Endothelial cell (in vitro differentiated cells): ENCODE data around the gene NADK. TPM values are rescaled to one million over a fixed set of nuclear protein-coding genes. Genes with fewer than 3 reads are reported as not detected.

Experiments
- DNase-seq: peaks from one replicate; pipeline ENCODE4 v3.0.0; 2021; ENCODE audit warnings: low spot score
- H3K27ac Mint-ChIP-seq: one replicate; pipeline ENCODE4 v1.8.0; 2021; ENCODE audit warnings: mixed read lengths, inconsistent platforms; ENCODE audit not compliant: unreplicated experiment
- H3K27me3 Mint-ChIP-seq: one replicate; pipeline ENCODE4 v1.8.0; 2021; ENCODE audit warnings: mild to moderate bottlenecking, moderate library complexity, mixed read lengths, inconsistent platforms; ENCODE audit not compliant: unreplicated experiment
- H3K36me3 Mint-ChIP-seq: one replicate; pipeline ENCODE4 v1.8.0; 2021; ENCODE audit warnings: mild to moderate bottlenecking, low read depth, mixed read lengths, inconsistent platforms; ENCODE audit not compliant: unreplicated experiment
- H3K4me1 Mint-ChIP-seq: one replicate; pipeline ENCODE4 v1.8.0; 2021; ENCODE audit warnings: mild to moderate bottlenecking, mixed read lengths, inconsistent platforms; ENCODE audit not compliant: unreplicated experiment
- H3K4me3 Mint-ChIP-seq: one replicate; pipeline ENCODE4 v1.8.0; 2021; ENCODE audit warnings: mild to moderate bottlenecking, mixed read lengths, inconsistent platforms; ENCODE audit not compliant: unreplicated experiment
- H3K9me3 Mint-ChIP-seq: one replicate; pipeline ENCODE4 v1.8.0; 2021; ENCODE audit warnings: mixed read lengths, inconsistent platforms; ENCODE audit not compliant: unreplicated experiment
- total RNA-seq: library from RNA; stranded (reverse); fragmentation: NEBNext Ultra II Directional; extraction: Animal tissue kit (Norgen Biotek cat#: 25700); gene quantifications from one replicate; pipeline ENCODE4 v1.2.1, GENCODE V29; 2021; ENCODE audit not compliant: unreplicated experiment
- TF ChIP-seq, protein P1 (sequence below): fragments of 200-600 bp; sonication (generic); IDR thresholded peaks from one replicate; pipeline ENCODE4 v1.5.0; 2021; ENCODE audit warnings: antibody characterized with exemption; ENCODE audit not compliant: unreplicated experiment

Gene NADK
- total RNA-seq, 1 donor from 2014 or later, result 85.4 TPM

DNA sequence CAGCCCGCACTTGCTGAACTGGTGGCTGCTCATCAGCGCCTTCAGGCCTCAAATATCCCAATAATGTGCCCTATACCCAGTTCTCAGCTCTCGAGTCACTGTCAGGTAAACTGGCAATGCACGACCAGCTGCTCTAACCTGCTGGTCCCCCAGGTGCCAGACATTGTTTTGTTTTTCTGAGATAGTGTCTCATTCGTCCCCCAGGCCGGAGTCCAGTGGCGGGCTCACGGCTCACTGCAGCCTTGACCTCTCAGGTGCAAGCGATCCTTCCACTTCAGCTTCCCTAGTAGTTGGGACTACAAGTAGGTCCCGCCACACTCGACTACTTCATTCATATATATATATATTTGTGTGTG lies 1.0 kb upstream of the NADK start:
- H3K36me3 Mint-ChIP-seq, result no peaks in the 10 kb centered on the region
- no peaks in the 10 kb centered on the region for H3K9me3 Mint-ChIP-seq
- H3K4me1 Mint-ChIP-seq, result peaks cover 35% of the 10 kb centered on the region
- peak overlapping the region; percentile 92 for H3K4me3 Mint-ChIP-seq
- DNase-seq, result no peak
- TF ChIP-seq, protein P1, sequence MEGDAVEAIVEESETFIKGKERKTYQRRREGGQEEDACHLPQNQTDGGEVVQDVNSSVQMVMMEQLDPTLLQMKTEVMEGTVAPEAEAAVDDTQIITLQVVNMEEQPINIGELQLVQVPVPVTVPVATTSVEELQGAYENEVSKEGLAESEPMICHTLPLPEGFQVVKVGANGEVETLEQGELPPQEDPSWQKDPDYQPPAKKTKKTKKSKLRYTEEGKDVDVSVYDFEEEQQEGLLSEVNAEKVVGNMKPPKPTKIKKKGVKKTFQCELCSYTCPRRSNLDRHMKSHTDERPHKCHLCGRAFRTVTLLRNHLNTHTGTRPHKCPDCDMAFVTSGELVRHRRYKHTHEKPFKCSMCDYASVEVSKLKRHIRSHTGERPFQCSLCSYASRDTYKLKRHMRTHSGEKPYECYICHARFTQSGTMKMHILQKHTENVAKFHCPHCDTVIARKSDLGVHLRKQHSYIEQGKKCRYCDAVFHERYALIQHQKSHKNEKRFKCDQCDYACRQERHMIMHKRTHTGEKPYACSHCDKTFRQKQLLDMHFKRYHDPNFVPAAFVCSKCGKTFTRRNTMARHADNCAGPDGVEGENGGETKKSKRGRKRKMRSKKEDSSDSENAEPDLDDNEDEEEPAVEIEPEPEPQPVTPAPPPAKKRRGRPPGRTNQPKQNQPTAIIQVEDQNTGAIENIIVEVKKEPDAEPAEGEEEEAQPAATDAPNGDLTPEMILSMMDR, result no peak
- H3K27ac Mint-ChIP-seq, result peak overlapping the region; percentile 83
- peaks cover 18% of the 10 kb centered on the region for H3K27me3 Mint-ChIP-seq

DNA sequence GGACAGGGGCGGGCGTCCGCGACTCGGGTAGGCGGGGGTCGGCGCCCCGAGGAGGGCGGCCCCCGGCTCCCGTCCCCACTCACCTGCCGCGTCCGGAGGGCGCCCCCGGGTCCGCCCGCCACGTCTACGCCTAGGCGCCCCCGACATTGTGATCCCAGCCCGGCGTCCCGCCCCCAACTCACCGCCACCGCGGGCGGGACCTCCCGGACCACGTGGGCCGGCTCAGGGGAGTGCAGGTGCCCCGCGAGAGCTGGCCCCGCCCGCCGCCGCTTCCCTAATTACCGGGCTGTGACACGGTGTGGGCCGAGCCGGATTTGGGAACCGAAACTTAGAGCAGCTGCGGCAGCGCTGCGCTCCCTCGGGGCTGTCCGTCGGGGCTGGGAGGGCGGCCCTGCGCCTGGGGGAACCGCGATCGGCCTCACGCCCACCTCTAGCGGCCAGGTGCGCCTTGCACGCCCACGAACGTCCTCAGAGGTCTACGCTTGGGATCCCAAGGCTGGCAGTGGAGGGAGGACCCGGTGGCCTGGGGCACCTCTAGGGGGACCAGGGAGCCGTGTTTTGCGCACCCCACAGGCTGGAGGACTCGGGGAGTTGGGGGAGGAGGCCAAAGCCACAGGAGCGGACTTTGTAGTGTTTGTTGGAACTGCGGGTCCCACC lies 521 bp upstream of the NADK start:
- no peaks in the 10 kb centered on the region for H3K9me3 Mint-ChIP-seq
- TF ChIP-seq, protein P1, result peak; percentile 38
- H3K4me3 Mint-ChIP-seq, result peak overlapping the region; percentile 92
- peaks cover 17% of the 10 kb centered on the region for H3K27me3 Mint-ChIP-seq
- H3K36me3 Mint-ChIP-seq, result no peaks in the 10 kb centered on the region
- no peak overlapping the region for H3K27ac Mint-ChIP-seq
- H3K4me1 Mint-ChIP-seq, result peaks cover 35% of the 10 kb centered on the region
- peak; percentile 40 for DNase-seq

GRCh38 chr1:1777583-1777899 lies 729 bp downstream of the NADK start:
- no peak for DNase-seq
- H3K4me3 Mint-ChIP-seq, result peak overlapping the region; percentile 94
- H3K36me3 Mint-ChIP-seq, result no peaks in the 10 kb centered on the region
- no peaks in the 10 kb centered on the region for H3K9me3 Mint-ChIP-seq
- H3K27me3 Mint-ChIP-seq, result peaks cover 14% of the 10 kb centered on the region
- H3K4me1 Mint-ChIP-seq, result peaks cover 32% of the 10 kb centered on the region
- TF ChIP-seq, protein P1, result no peak
- no peak overlapping the region for H3K27ac Mint-ChIP-seq

DNA sequence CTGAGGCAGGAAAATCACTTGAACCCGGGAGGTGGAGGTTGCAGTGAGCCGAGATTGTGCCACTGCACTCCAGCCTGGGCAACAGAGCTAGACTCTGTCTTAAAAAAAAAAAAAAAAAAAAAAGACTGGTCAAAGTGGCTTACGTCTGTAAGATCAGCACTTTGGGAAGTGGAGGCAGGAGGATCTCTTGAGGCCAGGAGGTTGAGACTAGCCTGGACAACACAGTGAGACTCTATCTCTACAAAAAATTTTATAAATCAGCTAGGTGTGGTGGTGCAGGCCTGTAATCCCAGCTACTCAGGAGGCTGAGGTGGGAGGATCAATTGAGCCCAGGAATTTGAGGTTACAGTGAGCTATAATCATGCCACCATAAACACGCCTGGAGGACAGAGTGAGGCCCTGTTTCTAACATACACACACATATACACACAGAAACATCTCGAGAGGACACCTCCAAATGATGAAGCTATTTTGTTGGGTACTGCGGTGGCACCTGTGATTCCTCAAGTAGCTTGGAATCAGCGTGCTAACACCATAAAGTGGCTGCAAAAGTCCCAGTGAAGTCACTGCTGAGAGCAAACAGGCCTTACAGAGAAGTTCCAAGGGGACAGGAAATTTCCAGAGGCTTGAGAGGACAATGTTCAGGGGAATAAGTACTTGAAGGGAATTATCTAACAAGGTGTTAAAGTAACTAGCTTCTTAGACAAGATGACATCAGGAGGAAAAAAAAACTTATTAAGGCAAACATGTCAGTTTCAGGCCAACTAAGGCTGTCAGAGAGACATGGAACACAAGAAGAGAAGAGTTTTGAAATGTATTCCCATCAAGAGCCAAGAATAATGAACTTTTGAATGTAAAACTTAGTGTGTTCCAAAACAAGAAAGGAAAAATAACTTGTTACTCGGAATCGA lies 1.3 kb downstream of the NADK start:
- Mint-ChIP-seq H3K27me3 (peaks cover 14% of the 10 kb centered on the region), H3K36me3 (no peaks in the 10 kb centered on the region), H3K4me1 (peaks cover 32% of the 10 kb centered on the region), H3K27ac (peak overlapping the region; percentile 80), H3K9me3 (no peaks in the 10 kb centered on the region), H3K4me3 (peak overlapping the region; percentile 94)
- TF ChIP-seq, protein P1, result no peak
- DNase-seq, result no peak
